H9 (cell line): ENCODE results near the gene NEK8. TPM values are rescaled to one million over a fixed set of nuclear protein-coding genes. Genes with fewer than 3 reads are reported as not detected.

Source experiments
- DNase-seq: peaks from one replicate; pipeline ENCODE4 v3.0.0-alpha.2; 2017
- H2AFZ ChIP-seq: one replicate; pipeline ENCODE4 v1.6.1; 2013; ENCODE audit warnings: mild to moderate bottlenecking, low read length, control low read depth, moderate library complexity
- H2AK5ac ChIP-seq: 2 replicates; pipeline ENCODE4 v1.6.1; 2013; ENCODE audit warnings: low read length, control low read depth, mixed read lengths; ENCODE audit not compliant: insufficient read length
- H2BK120ac ChIP-seq: one replicate; pipeline ENCODE4 v1.6.1; 2013; ENCODE audit warnings: low read depth, mild to moderate bottlenecking, low read length, control low read depth, inconsistent platforms; ENCODE audit not compliant: poor library complexity, severe bottlenecking
- H2BK12ac ChIP-seq: 2 replicates; pipeline ENCODE4 v1.6.1; 2013; ENCODE audit warnings: low read length, control low read depth, mixed read lengths, low read depth; ENCODE audit not compliant: insufficient read length
- H2BK15ac ChIP-seq: 2 replicates; pipeline ENCODE4 v1.6.1; 2013; ENCODE audit warnings: low read depth, low read length, control low read depth
- H2BK20ac ChIP-seq: one replicate; pipeline ENCODE4 v1.6.1; 2013; ENCODE audit warnings: low read depth, mild to moderate bottlenecking, low read length, control low read depth, inconsistent platforms; ENCODE audit not compliant: poor library complexity, severe bottlenecking
- H2BK5ac ChIP-seq: 2 replicates; pipeline ENCODE4 v1.6.1; 2013; ENCODE audit warnings: low read length, control low read depth, mixed read lengths; ENCODE audit not compliant: insufficient read length
- H3K14ac ChIP-seq: 2 replicates; pipeline ENCODE4 v1.6.1; 2013; ENCODE audit warnings: low read length, control low read depth; ENCODE audit not compliant: insufficient read depth
- H3K18ac ChIP-seq: 2 replicates; pipeline ENCODE4 v1.6.1; 2013; ENCODE audit warnings: low read depth, mild to moderate bottlenecking, mixed read lengths, low read length, control low read depth; ENCODE audit not compliant: insufficient read length
- H3K23ac ChIP-seq: 2 replicates; pipeline ENCODE4 v1.6.1; 2013; ENCODE audit warnings: low read length, control low read depth, mixed read lengths, low read depth; ENCODE audit not compliant: insufficient read length
- H3K23me2 ChIP-seq: 2 replicates; pipeline ENCODE4 v1.6.1; 2013; ENCODE audit warnings: low read depth, mild to moderate bottlenecking, mixed read lengths, low read length, control low read depth; ENCODE audit not compliant: insufficient read length, poor library complexity, severe bottlenecking
- H3K27ac ChIP-seq: 2 replicates; pipeline ENCODE4 v1.5.1; 2013; ENCODE audit warnings: low read length, control low read depth, mixed read lengths, low read depth; ENCODE audit not compliant: insufficient read length
- H3K27me3 ChIP-seq: 2 replicates; pipeline ENCODE4 v1.6.1; 2013; ENCODE audit warnings: low read length, control low read depth, inconsistent platforms; ENCODE audit not compliant: insufficient read depth
- H3K4ac ChIP-seq: 2 replicates; pipeline ENCODE4 v1.6.1; 2013; ENCODE audit warnings: low read depth, mild to moderate bottlenecking, control low read depth, inconsistent platforms, low read length, moderate library complexity
- H3K4me1 ChIP-seq: 2 replicates; pipeline ENCODE4 v1.6.1; 2013; ENCODE audit warnings: low read length, control low read depth, inconsistent platforms; ENCODE audit not compliant: insufficient read depth
- H3K4me2 ChIP-seq: 2 replicates; pipeline ENCODE4 v1.6.1; 2013; ENCODE audit warnings: low read length, control low read depth, mixed read lengths; ENCODE audit not compliant: insufficient read length, insufficient read depth
- H3K56ac ChIP-seq: 2 replicates; pipeline ENCODE4 v1.6.1; 2013; ENCODE audit warnings: low read depth, mild to moderate bottlenecking, mixed read lengths, low read length, control low read depth; ENCODE audit not compliant: insufficient read length
- H3K79me1 ChIP-seq: 2 replicates; pipeline ENCODE4 v1.6.1; 2013; ENCODE audit warnings: low read depth, mild to moderate bottlenecking, moderate library complexity, low read length, control low read depth, inconsistent platforms; ENCODE audit not compliant: insufficient read depth, poor library complexity, severe bottlenecking
- H3K79me2 ChIP-seq: 2 replicates; pipeline ENCODE4 v1.6.1; 2013; ENCODE audit warnings: low read length, control low read depth, inconsistent platforms; ENCODE audit not compliant: insufficient read depth
- H3K9ac ChIP-seq: 2 replicates; pipeline ENCODE4 v1.6.1; 2013; ENCODE audit warnings: low read length, control low read depth, mixed read lengths; ENCODE audit not compliant: insufficient read length; ENCODE audit errors: extremely low read depth
- H3K9me3 ChIP-seq: one replicate; pipeline ENCODE4 v1.6.1; 2013; ENCODE audit warnings: low read depth, low read length, inconsistent platforms; ENCODE audit not compliant: control insufficient read depth
- H3T11ph ChIP-seq: one replicate; pipeline ENCODE4 v1.6.1; 2013; ENCODE audit warnings: mild to moderate bottlenecking, low read length, control low read depth, inconsistent platforms
- H4K20me1 ChIP-seq: one replicate; pipeline ENCODE4 v1.6.1; 2013; ENCODE audit not compliant: control insufficient read depth, insufficient read length, insufficient read depth
- H4K5ac ChIP-seq: 2 replicates; pipeline ENCODE4 v1.6.1; 2013; ENCODE audit warnings: low read depth, mild to moderate bottlenecking, mixed read lengths, low read length, control low read depth; ENCODE audit not compliant: insufficient read length
- H4K8ac ChIP-seq: replicated peaks from 2 replicates; pipeline ENCODE4 v1.6.1; 2013; ENCODE audit warnings: low read length, control low read depth, mixed read lengths, low read depth; ENCODE audit not compliant: insufficient read length
- H4K91ac ChIP-seq: 2 replicates; pipeline ENCODE4 v1.6.1; 2013; ENCODE audit warnings: low read depth, mild to moderate bottlenecking, moderate library complexity, mixed read lengths, low read length, control low read depth; ENCODE audit not compliant: insufficient read length
- H3K27ac Mint-ChIP-seq, 3 experiments: 2 replicates in 2 of 3; 3 replicates in 1 of 3; pipeline ENCODE4 v1.8.0; 2020 to 2021; ENCODE audit warnings: mixed read lengths in 3 of 3, mild to moderate bottlenecking in 1 of 3, moderate library complexity in 1 of 3
- H3K27me3 Mint-ChIP-seq: 2 replicates; pipeline ENCODE4 v1.8.0; 2021; ENCODE audit warnings: low read depth, mild to moderate bottlenecking, moderate library complexity, mixed read lengths
- H3K36me3 Mint-ChIP-seq, 3 experiments: 2 replicates in 2 of 3; 3 replicates in 1 of 3; pipeline ENCODE4 v1.8.0; 2020 to 2021; ENCODE audit warnings: low read depth in 3 of 3, mixed read lengths in 3 of 3; ENCODE audit not compliant: insufficient read depth in 1 of 3
- H3K4me1 Mint-ChIP-seq, 2 experiments: 2 replicates each; pipeline ENCODE4 v1.8.0; 2020; ENCODE audit warnings: mixed read lengths in 2 of 2
- H3K4me3 Mint-ChIP-seq, 2 experiments: 2 replicates in 1 of 2; 3 replicates in 1 of 2; pipeline ENCODE4 v1.8.0; 2020 to 2021; ENCODE audit warnings: mild to moderate bottlenecking in 2 of 2, mixed read lengths in 2 of 2, moderate library complexity in 1 of 2
- H3K9me3 Mint-ChIP-seq, 2 experiments: 2 replicates in 1 of 2; 3 replicates in 1 of 2; pipeline ENCODE4 v1.8.0; 2020; ENCODE audit warnings: mild to moderate bottlenecking in 2 of 2, mixed read lengths in 2 of 2, moderate library complexity in 1 of 2
- CTCF ChIP-seq: fragments of 200-600 bp; sonication (generic); conservative IDR thresholded peaks from 3 replicates; pipeline ENCODE4 v1.8.0; 2021; ENCODE audit warnings: antibody characterized with exemption, mild to moderate bottlenecking
- WGBS: extraction: QIAGEN DNeasy Blood & Tissue Kit; methylation state at CpG from one replicate; pipeline ENCODE4 v1.1.7; 2013; ENCODE audit warnings: missing lambda C conversion rate, low lambda C conversion rate, mixed read lengths; ENCODE audit not compliant: insufficient read length; ENCODE audit errors: extremely low coverage; 5-methylcytosine and 5-hydroxymethylcytosine counted together
- total RNA-seq: library from RNA; stranded (reverse); gene quantifications from 2 replicates; pipeline ENCODE4 v1.2.1, GENCODE V29; 2021

The NEK8 gene
- total RNA-seq, 1 experiment from 2014 or later: 18.8 TPM

DNA sequence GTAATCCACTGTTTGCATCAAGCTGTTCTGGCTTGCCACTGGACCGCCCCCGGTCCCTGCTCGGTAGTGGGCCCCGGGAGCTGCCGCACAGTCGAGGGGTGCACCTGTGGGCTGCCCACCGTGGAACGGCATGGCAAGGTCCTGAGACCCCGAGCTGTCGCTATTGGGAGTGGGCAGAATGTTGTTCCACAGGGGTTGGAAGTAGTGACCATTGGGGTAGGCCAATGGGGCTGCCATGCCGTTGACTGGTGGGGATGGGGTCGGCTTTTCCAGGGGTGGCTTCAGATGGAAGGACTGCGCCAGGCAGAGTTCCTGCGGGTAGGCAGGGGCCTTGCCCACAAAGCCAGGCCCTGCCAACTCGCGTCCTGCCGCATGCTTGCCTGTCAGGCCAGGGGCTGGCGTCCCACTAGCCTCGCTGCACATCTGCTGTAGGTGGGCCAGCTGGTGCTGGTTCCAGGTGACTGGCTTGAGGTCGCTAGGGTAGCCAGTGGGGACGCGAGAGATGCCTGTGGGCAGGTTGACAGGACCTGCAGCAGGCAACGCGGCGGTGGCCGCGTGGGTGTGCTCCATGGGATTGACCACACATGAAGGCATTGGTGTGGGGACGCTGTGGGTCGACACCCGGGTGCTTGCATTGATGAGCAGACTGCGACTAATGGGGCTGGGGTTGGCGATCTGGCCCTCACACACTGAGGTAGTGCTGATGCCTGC lies 30.0 kb downstream of the NEK8 start:
- peaks cover 35 to 47% (median 41%) of the 10 kb centered on the region in 3 experiments; a peak in 6 of 7 replicates for H3K36me3 Mint-ChIP-seq
- no peak for TF ChIP-seq CTCF
- H3K14ac ChIP-seq: no peak overlapping the region
- 0 out of 5 replicates have a peak overlapping the region, but pooled peaks of 1 of the 2 experiments have one; percentile 14 for H3K4me3 Mint-ChIP-seq
- H3K9me3 Mint-ChIP-seq: no peaks in the 10 kb centered on the region
- no peak overlapping the region for H3K23ac ChIP-seq
- no peak overlapping the region for H3K9ac ChIP-seq
- H3K56ac ChIP-seq: no peak overlapping the region
- no peak overlapping the region for H2BK15ac ChIP-seq
- peak overlapping the region in 1 of 3 experiments; percentile 57; a peak in 1 of 7 replicates for H3K27ac Mint-ChIP-seq
- H3T11ph ChIP-seq: no peak overlapping the region
- no peak overlapping the region for H3K4ac ChIP-seq
- no peak overlapping the region for H2BK20ac ChIP-seq
- no peaks in the 10 kb centered on the region for H3K79me1 ChIP-seq
- no peak overlapping the region for H4K5ac ChIP-seq
- no peaks in the 10 kb centered on the region for H3K9me3 ChIP-seq
- no peak overlapping the region for H2BK120ac ChIP-seq
- H4K8ac ChIP-seq: no peak overlapping the region
- 0 out of 2 replicates have a peak, but pooled peaks cover 1% of the 10 kb centered on the region for H3K27me3 Mint-ChIP-seq
- peaks cover 12% of the 10 kb centered on the region; the same call in 1 of the 2 replicates for H3K4me1 ChIP-seq
- H3K23me2 ChIP-seq: no peaks in the 10 kb centered on the region
- no peak overlapping the region for H2AK5ac ChIP-seq
- H4K91ac ChIP-seq: no peak overlapping the region
- H2AFZ ChIP-seq: no peak overlapping the region
- WGBS: no CpG with 5 or more reads among the region's 32 CpGs
- H3K4me2 ChIP-seq: no peak overlapping the region
- no peaks in the 10 kb centered on the region for H3K27me3 ChIP-seq
- DNase-seq: no peak
- H3K79me2 ChIP-seq: no peaks in the 10 kb centered on the region
- H3K4me1 Mint-ChIP-seq: peaks cover 38 to 42% of the 10 kb centered on the region in 2 experiments
- no peak overlapping the region for H2BK5ac ChIP-seq
- H3K18ac ChIP-seq: no peak overlapping the region
- no peak overlapping the region for H3K27ac ChIP-seq
- no peak overlapping the region for H2BK12ac ChIP-seq
- H4K20me1 ChIP-seq: no peaks in the 10 kb centered on the region
